HepG2 (cell line): Measurements from ENCODE around the gene YPEL4. TPM values are rescaled to one million over a fixed set of nuclear protein-coding genes. Genes with fewer than 3 reads are reported as not detected.

ENCODE experiments used
- DRAP1 ChIP-seq: IDR thresholded peaks from 2 replicates; pipeline ENCODE4 v1.6.1; 2016; ENCODE audit warnings: missing genetic modification reagents, missing compliant biosample characterization
- E2F5 ChIP-seq: sonication (generic); formaldehyde crosslinking; conservative IDR thresholded peaks from 2 replicates; pipeline ENCODE4 v1.4.0; 2020; ENCODE audit warnings: missing genetic modification reagents
- FUBP1 ChIP-seq: sonication (generic); formaldehyde crosslinking; IDR thresholded peaks from 2 replicates; pipeline ENCODE4 v1.5.1; 2020; ENCODE audit warnings: missing genetic modification reagents, mild to moderate bottlenecking, borderline replicate concordance
- IKZF5 ChIP-seq: IDR thresholded peaks from 2 replicates; pipeline ENCODE4 v1.6.1; 2018; ENCODE audit warnings: missing genetic modification reagents, mild to moderate bottlenecking, missing compliant biosample characterization
- MTF1 ChIP-seq: sonication (generic); formaldehyde crosslinking; IDR thresholded peaks from 2 replicates; pipeline ENCODE4 v1.5.0; 2020; ENCODE audit warnings: missing genetic modification reagents
- NRL ChIP-seq: sonication (generic); formaldehyde crosslinking; IDR thresholded peaks from 2 replicates; pipeline ENCODE4 v1.5.0; 2020; ENCODE audit warnings: missing genetic modification reagents, mild to moderate bottlenecking, moderate library complexity, borderline replicate concordance
- PITX1 ChIP-seq: sonication (generic); formaldehyde crosslinking; IDR thresholded peaks from 2 replicates; pipeline ENCODE4 v1.5.1; 2020; ENCODE audit warnings: mild to moderate bottlenecking, missing genetic modification reagents
- RARA ChIP-seq: IDR thresholded peaks from 2 replicates; pipeline ENCODE4 v1.6.1; 2016; ENCODE audit warnings: missing genetic modification reagents, missing compliant biosample characterization
- SP4 ChIP-seq: sonication (generic); formaldehyde crosslinking; IDR thresholded peaks from 2 replicates; pipeline ENCODE4 v1.8.1; 2023; ENCODE audit warnings: mild to moderate bottlenecking, missing genetic modification reagents
- TEAD2 ChIP-seq: sonication (generic); formaldehyde crosslinking; IDR thresholded peaks from 2 replicates; pipeline ENCODE4 v1.9.0; 2021; ENCODE audit warnings: missing genetic modification reagents
- TFE3 ChIP-seq: IDR thresholded peaks from 2 replicates; pipeline ENCODE4 v1.6.1; 2016
- ZBTB1 ChIP-seq: sonication (generic); formaldehyde crosslinking; IDR thresholded peaks from 2 replicates; pipeline ENCODE4 v1.4.0; 2020; ENCODE audit warnings: missing genetic modification reagents, borderline replicate concordance
- ZBTB26 ChIP-seq: IDR thresholded peaks from 2 replicates; pipeline ENCODE4 v1.6.1; 2016; ENCODE audit warnings: missing compliant biosample characterization, missing genetic modification reagents, borderline replicate concordance
- ZFP90 ChIP-seq: sonication (generic); formaldehyde crosslinking; IDR thresholded peaks from 2 replicates; pipeline ENCODE4 v1.8.0; 2022; ENCODE audit warnings: missing genetic modification reagents, mild to moderate bottlenecking, inconsistent platforms, borderline replicate concordance
- ZNF260 ChIP-seq: sonication (generic); formaldehyde crosslinking; IDR thresholded peaks from 2 replicates; pipeline ENCODE4 v1.4.0; 2020; ENCODE audit warnings: missing genetic modification reagents, low read depth, mild to moderate bottlenecking, borderline replicate concordance
- ZNF510 ChIP-seq: sonication (generic); formaldehyde crosslinking; IDR thresholded peaks from 2 replicates; pipeline ENCODE4 v1.4.0; 2020; ENCODE audit warnings: low read depth, mild to moderate bottlenecking, missing genetic modification reagents
- ZNF562 ChIP-seq: sonication (generic); formaldehyde crosslinking; IDR thresholded peaks from 2 replicates; pipeline ENCODE4 v1.8.0; 2022; ENCODE audit warnings: missing genetic modification reagents, borderline replicate concordance
- ZNF564 ChIP-seq: sonication (generic); formaldehyde crosslinking; IDR thresholded peaks from 2 replicates; pipeline ENCODE4 v1.8.1; 2023; ENCODE audit warnings: mild to moderate bottlenecking, missing genetic modification reagents
- ZNF607 ChIP-seq: sonication (generic); formaldehyde crosslinking; IDR thresholded peaks from 2 replicates; pipeline ENCODE4 v1.5.1; 2020; ENCODE audit warnings: missing genetic modification reagents, mild to moderate bottlenecking, borderline replicate concordance
- ZNF670 ChIP-seq: sonication (generic); formaldehyde crosslinking; IDR thresholded peaks from 2 replicates; pipeline ENCODE4 v1.8.0; 2022; ENCODE audit warnings: mild to moderate bottlenecking, missing genetic modification reagents, borderline replicate concordance
- ZNF709 ChIP-seq: sonication (generic); formaldehyde crosslinking; IDR thresholded peaks from 2 replicates; pipeline ENCODE4 v1.5.0; 2020; ENCODE audit warnings: mild to moderate bottlenecking, missing genetic modification reagents
- ZNF782 ChIP-seq: sonication (generic); formaldehyde crosslinking; IDR thresholded peaks from 2 replicates; pipeline ENCODE4 v1.4.0; 2020; ENCODE audit warnings: missing genetic modification reagents, mild to moderate bottlenecking, borderline replicate concordance
- polyA plus RNA-seq, 8 experiments: library from polyadenylated mRNA; depleted of rRNA in 3 of 8; stranded (reverse) in 7 of 8; unstranded in 1 of 8; fragments of >200 nt; fragmentation: Illumina TruSeq in 4 of 8; extraction: Trizol in 4 of 8; gene quantifications; 2 replicates each; pipeline versions ENCODE4 v1.2.1 to v1.2.3, GENCODE V29; 2011 to 2016; ENCODE audit warnings: low read depth in 4 of 8, missing spikeins in 1 of 8, mixed read lengths in 1 of 8; ENCODE audit not compliant: insufficient read depth in 1 of 8
- total RNA-seq, 5 experiments: library from RNA; depleted of rRNA; stranded (reverse); fragments of >200 nt; fragmentation: Illumina TruSeq; extraction: Trizol; gene quantifications; 2 replicates each; pipeline ENCODE4 v1.2.3, GENCODE V29; 2016; ENCODE audit warnings: low read depth in 1 of 5

The YPEL4 gene
- total and polyA plus RNA-seq, 2 of the 13 experiments (the other 11 are each of a cell fraction or from before 2014, with no cell fraction given), result 0.04 TPM; not detected in 1

GRCh38 chr11:57667117-57667735, 17.5 kb upstream of the YPEL4 start (continued):
- TF ChIP-seq ZBTB26 (CRISPR knock-in tag), result no peak
- TF ChIP-seq TEAD2 (CRISPR knock-in tag), result no peak
- TF ChIP-seq ZFP90 (CRISPR knock-in tag), result no peak
- 0 out of 2 replicates have a peak, but pooled peaks have one; percentile 23 for TF ChIP-seq ZNF670 (CRISPR knock-in tag)
- TF ChIP-seq ZNF510 (CRISPR knock-in tag), result no peak
- TF ChIP-seq PITX1 (CRISPR knock-in tag), result peak; percentile 11
- no peak for TF ChIP-seq TFE3 (CRISPR knock-in tag)
- TF ChIP-seq E2F5, result no peak
- peak; percentile 44; the same call in 1 of the 2 replicates for TF ChIP-seq SP4 (CRISPR knock-in tag)
- no peak for TF ChIP-seq ZNF260 (CRISPR knock-in tag)
- TF ChIP-seq NRL (CRISPR knock-in tag), result no peak
- TF ChIP-seq FUBP1 (CRISPR knock-in tag), result no peak
- no peak for TF ChIP-seq ZNF564
- TF ChIP-seq MTF1 (CRISPR knock-in tag), result 0 out of 2 replicates have a peak, but pooled peaks have one; percentile 8
- TF ChIP-seq ZNF782 (CRISPR knock-in tag), result no peak
- no peak; the same call in 1 of the 2 replicates for TF ChIP-seq IKZF5 (CRISPR knock-in tag)
- 0 out of 2 replicates have a peak, but pooled peaks have one; percentile 37 for TF ChIP-seq ZNF709 (CRISPR knock-in tag)
- no peak for TF ChIP-seq ZNF607 (CRISPR knock-in tag)
- TF ChIP-seq ZNF562, result no peak
- no peak for TF ChIP-seq DRAP1
- no peak for TF ChIP-seq RARA (CRISPR knock-in tag)
- TF ChIP-seq ZBTB1 (CRISPR knock-in tag), result no peak
